HG02623 (cell line): ENCODE results near the gene CCL23.

Experiments used
- ATAC-seq: cut with Tn5 transposase; IDR thresholded peaks from one replicate; pipeline ENCODE4 v1.9.1; 2021; ENCODE audit warnings: moderate library complexity; ENCODE audit not compliant: unreplicated experiment

CCL23 gene

GRCh38 chr17:35972066-35972465 lies 45.7 kb downstream of the CCL23 start:
- no peak for ATAC-seq

GRCh38 chr17:35969558-35970380 lies 48.0 kb downstream of the CCL23 start:
- no peak for ATAC-seq

GRCh38 chr17:35968520-35969054 lies 49.2 kb downstream of the CCL23 start:
- no peak for ATAC-seq

- ATAC-seq, result no peak
These were observed 52.5 kb downstream of the CCL23 start for GRCh38 chr17:35965272-35965671.

GRCh38 chr17:35963663-35964062 lies 54.1 kb downstream of the CCL23 start:
- no peak for ATAC-seq
